GM12892 (cell line): ENCODE data around the gene PRDM10.
"Not testable (repeated sequence)": the region's sequence is repeated elsewhere in the genome, so short reads cannot be mapped to it uniquely, and the experiment has no call there.

Source experiments
- DNase-seq: peaks from one replicate; pipeline ENCODE4 v3.0.0; 2011; ENCODE audit not compliant: insufficient read length
- FAIRE-seq: peaks from 2 replicates; lab custom pipeline; 2011; peaks lifted over from hg19 to GRCh38; lab: Jason Lieb, UNC
- POLR2A ChIP-seq: IDR thresholded peaks from 2 replicates; pipeline ENCODE4 v1.6.1; 2011; ENCODE audit warnings: low read depth, low read length, control low read depth
- POLR2AphosphoS5 ChIP-seq: IDR thresholded peaks from 2 replicates; pipeline ENCODE4 v1.6.1; 2011; ENCODE audit warnings: low read depth, low read length, control low read depth
- TAF1 ChIP-seq: IDR thresholded peaks from 2 replicates; pipeline ENCODE4 v1.6.1; 2011; ENCODE audit warnings: low read depth, mild to moderate bottlenecking, control low read depth, low read length, borderline replicate concordance

PRDM10 gene

GRCh38 chr11:129972611-129973010 is 30.0 kb downstream of the PRDM10 start:
- DNase-seq (no peak), FAIRE-seq (peak; percentile 5)
- TF ChIP-seq POLR2AphosphoS5, result no peak
- TF ChIP-seq TAF1, result no peak
- no peak for TF ChIP-seq POLR2A

DNA sequence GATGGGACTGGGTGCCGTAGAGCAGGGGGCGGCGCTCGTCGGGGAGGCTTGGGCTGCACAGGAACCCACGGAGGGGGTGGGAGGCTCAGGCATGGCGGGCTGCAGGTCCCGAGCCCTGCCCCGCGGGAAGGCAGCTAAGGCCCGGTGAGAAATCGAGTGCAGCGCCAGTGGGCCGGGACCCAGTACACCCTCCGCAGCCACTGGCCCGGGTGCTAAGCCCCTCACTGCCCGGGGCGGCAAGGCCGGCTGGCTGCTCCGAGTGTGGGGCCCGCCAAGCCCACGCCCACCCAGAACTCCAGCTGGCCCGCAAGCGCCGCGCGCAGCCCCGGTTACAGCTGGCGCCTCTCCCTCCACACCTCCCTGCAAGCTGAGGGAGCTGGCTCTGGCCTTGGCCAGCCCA is 30.8 kb downstream of the PRDM10 start:
- not testable (repeated sequence) for DNase-seq, FAIRE-seq

DNA sequence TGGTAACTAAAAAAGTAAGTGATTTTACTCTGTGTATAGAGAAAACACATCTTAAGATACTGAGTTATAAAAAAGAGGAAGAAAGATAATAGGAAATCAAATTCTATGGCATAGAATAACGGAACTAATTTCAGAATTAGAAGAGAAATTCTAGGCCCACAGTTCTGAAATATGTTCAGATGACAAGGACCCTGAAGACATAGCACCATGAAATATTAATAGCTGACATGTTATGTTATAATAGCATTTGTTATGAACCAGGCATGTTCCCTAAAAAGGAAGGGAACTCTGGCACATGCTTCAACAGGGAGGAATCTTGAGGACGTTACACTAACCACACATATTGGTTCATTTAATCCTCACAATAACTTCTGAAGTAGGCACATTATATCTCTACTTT is 32.7 kb downstream of the PRDM10 start:
- FAIRE-seq (no peak), DNase-seq (no peak)
- no peak for TF ChIP-seq TAF1

DNA sequence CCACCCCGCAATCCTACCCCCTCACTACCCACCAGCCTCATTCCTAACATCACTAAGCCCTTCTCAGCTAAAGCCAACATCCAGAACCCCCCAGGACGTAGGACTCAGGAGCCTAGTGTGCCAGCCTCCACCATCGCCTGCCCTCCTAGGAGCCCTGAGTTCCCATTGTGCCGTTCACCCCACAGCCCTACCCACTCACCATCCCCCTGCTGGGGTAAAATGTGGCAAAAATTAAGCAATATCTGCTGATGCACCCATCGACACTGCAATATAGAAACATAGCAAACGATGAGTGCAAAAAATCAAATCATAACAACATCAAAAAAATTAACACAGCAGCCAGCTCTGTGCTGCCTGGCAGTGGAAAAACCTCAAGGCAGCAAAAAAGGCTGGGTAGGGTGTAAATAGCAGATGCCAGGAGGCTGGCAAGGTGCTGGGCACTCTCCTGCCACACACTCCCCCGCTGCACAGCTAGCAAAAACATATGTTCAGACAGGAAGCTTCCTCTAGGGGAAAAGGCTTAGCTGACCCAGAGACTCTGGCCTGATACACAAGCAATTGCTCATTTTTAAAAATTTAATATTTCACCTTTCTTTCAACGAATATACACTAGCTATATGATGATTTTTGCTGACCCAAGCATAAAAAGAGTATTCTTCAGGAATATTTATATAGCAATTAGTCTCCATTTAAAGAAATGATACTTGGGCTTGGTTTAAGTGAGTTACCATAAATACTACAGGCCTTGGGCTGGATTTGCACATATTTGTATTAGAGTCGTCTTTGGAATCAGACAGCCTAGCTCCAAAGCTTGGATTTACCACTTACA is 33.8 kb downstream of the PRDM10 start:
- DNase-seq (no peak), FAIRE-seq (no peak)
- TF ChIP-seq TAF1 (no peak), POLR2AphosphoS5 (no peak), POLR2A (no peak)

DNA sequence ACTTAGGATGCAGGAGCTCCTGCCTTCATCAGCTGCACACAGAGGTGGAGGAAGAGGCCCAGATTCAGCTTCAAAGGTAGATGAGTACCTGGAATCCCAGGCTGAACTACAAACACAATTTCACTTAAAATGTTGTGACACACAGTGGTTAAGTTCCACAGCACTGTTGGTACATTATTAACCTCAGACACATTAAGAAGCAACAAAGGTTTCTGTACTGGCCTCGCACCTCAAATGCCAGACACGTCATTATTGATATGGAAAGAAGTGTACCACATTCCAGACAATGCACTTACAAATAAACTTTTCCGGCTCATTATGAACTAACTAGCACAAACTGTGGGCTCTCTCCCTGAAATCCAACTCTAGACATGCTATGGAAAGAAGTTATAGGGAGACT is 34.6 kb downstream of the PRDM10 start:
- no peak for TF ChIP-seq POLR2A
- TF ChIP-seq TAF1, result no peak
- no peak for TF ChIP-seq POLR2AphosphoS5
- FAIRE-seq (no peak), DNase-seq (no peak)

GRCh38 chr11:129965248-129965647 is 37.4 kb downstream of the PRDM10 start:
- DNase-seq (no peak), FAIRE-seq (no peak)

GRCh38 chr11:129960216-129961214 is 42.1 kb downstream of the PRDM10 start:
- DNase-seq (no peak), FAIRE-seq (peak; percentile 71)

More at GRCh38 chr11:129965248-129965647, 37.4 kb downstream of the PRDM10 start:
- no peak for TF ChIP-seq POLR2A
- TF ChIP-seq POLR2AphosphoS5, result no peak
- TF ChIP-seq TAF1, result no peak

GRCh38 chr11:129959687-129960086 is 42.9 kb downstream of the PRDM10 start:
- TF ChIP-seq POLR2AphosphoS5 (no peak), TAF1 (no peak), POLR2A (no peak)
- DNase-seq, result no peak
- no peak for FAIRE-seq

More at GRCh38 chr11:129960216-129961214, 42.1 kb downstream of the PRDM10 start:
- TF ChIP-seq POLR2AphosphoS5, result no peak
- TF ChIP-seq POLR2A, result no peak
- no peak for TF ChIP-seq TAF1

DNA sequence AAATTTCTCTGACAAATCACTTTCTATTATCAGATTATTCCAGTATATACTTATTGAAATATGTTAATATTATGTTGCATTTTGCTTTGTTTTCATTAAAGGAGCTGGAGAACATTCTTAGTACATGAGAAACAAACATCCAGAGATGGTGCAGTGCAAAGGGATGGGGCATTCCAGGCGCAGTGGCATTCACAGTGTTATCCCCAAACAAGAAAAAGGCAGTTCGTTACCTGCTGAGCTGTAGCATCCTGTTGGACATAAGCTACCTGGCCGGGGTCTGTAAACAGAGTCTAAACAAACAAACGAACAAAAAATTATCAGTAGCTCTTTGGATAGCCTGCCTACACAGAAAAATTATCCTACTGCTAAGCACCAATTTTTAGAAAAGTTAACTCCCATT is 47.4 kb downstream of the PRDM10 start:
- DNase-seq (no peak), FAIRE-seq (no peak)
- TF ChIP-seq POLR2A (no peak), POLR2AphosphoS5 (no peak), TAF1 (no peak)

- DNase-seq, FAIRE-seq: not testable (repeated sequence)
Observed at GRCh38 chr11:129954703-129955102, 47.9 kb downstream of the PRDM10 start.

GRCh38 chr11:129951866-129952262 is 50.8 kb downstream of the PRDM10 start:
- no peak for DNase-seq
- TF ChIP-seq TAF1 (no peak), POLR2A (no peak), POLR2AphosphoS5 (no peak)
- FAIRE-seq, result peak; percentile 9
